ENCODE measurements around the gene DNAJB7.

DNAJB7 gene

DNA sequence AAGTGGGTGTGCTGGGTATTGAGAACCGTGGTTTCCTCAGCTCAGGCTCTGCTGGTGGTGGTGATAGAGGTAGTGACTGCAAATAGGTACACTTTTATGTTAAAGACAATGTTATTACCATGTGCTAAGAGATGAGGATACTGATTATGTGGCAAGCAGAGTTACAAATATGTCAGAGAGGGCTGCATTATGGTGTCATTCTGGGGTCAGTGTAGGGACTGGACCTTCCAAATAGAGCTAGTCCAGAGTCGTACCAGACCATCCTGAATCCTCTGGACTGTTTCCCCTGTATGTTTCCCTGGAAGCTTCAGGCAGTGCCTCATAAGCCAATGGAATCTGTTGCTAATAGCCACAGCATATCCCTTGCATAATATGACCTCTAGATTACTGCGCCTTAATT, at the start of gene DNAJB7:
TSS of gene DNAJB7 (minus strand) at position 101 of the 400 bp plus-strand sequence. CDS start 119 bp downstream, outside the sequence.
- no peaks in the 10 kb centered on the region for H3K27me3 ChIP-seq (ENCODE audit: low read depth, low read length)
- H3K4me3 ChIP-seq (ENCODE audit: low read length), result no peak within 1 kb of the TSS
- H4K20me1 ChIP-seq (ENCODE audit: insufficient read depth, low read length), result no peaks in the 10 kb centered on the region
- H3K79me2 ChIP-seq (ENCODE audit: low read length), result peaks cover 67% of the 10 kb centered on the region
- H3K36me3 ChIP-seq (replicated peaks; ENCODE audit: low read depth, low read length), result peaks cover 4% of the 10 kb centered on the region
- no peaks in the 10 kb centered on the region for H3K9me3 ChIP-seq (ENCODE audit: insufficient read depth, low read length)
- H2AFZ ChIP-seq (ENCODE audit: low read depth, low read length), result no peak within 1 kb of the TSS
- no peak within 1 kb of the TSS for H3K4me2 ChIP-seq (ENCODE audit: low read length)
- no peak within 1 kb of the TSS for H3K9ac ChIP-seq (ENCODE audit: low read length)
- TF ChIP-seq CTCF (IDR thresholded peaks at IDR 0.05; ENCODE audit: low read depth, low read length) (no peak), EZH2phosphoT487 (IDR thresholded peaks at IDR 0.05; ENCODE audit: low read depth) (no peak)
- H3K27ac ChIP-seq (ENCODE audit: low read length), result no peak within 1 kb of the TSS
- peaks cover 21% of the 10 kb centered on the region for H3K4me1 ChIP-seq (ENCODE audit: low read length)

DNA sequence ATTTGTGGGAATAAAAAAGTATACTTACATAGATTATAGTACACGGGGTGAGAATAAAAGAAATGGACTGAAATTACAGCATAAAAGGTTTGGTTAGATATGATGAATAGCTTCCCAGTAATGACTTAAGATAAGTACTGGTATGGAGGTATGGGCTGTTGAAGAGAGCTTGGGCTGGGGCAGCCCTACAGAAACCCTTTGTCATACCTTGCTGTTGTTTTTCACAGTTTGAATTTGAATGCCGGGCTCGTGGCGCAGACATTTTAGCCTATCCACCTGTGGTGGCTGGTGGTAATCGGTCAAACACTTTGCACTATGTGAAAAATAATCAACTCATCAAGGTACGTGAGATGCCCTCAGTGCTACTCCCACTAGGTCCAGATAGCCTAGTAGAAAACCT, 47.0 kb upstream of the DNAJB7 start:
- H3K4me1 ChIP-seq (ENCODE audit: low read length), result no peaks in the 10 kb centered on the region

DNA sequence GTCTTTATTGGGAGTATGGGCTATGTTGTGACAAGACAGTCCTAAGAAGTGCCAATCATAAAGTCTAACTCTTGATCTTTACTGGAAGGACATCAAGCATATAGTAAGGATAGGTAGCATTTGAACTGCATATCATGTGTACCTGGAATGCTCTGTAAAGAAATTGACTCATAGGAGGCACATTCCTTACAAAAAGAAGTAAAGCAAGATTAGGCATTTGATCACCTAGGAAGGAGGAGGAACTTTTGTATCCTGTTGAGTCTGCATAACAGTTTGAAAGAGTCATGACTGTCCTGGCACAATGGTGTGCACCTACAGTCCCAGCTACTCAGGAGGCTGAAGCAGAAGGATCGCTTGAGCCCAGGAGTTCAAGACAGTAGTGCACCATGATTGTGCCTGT, 42.2 kb upstream of the DNAJB7 start:
- no peak overlapping the region for H3K4me2 ChIP-seq (ENCODE audit: low read length)
- peaks cover 3% of the 10 kb centered on the region for H3K36me3 ChIP-seq (replicated peaks; ENCODE audit: low read depth, low read length)
- H3K27ac ChIP-seq (ENCODE audit: low read length), result no peak overlapping the region
- no peaks in the 10 kb centered on the region for H4K20me1 ChIP-seq (ENCODE audit: insufficient read depth, low read length)
- peaks cover 8% of the 10 kb centered on the region for H3K4me1 ChIP-seq (ENCODE audit: low read length)
- no peak for TF ChIP-seq CTCF (IDR thresholded peaks at IDR 0.05; ENCODE audit: low read depth, low read length)
- no peak for TF ChIP-seq EZH2phosphoT487 (IDR thresholded peaks at IDR 0.05; ENCODE audit: low read depth)
- no peak overlapping the region for H3K4me3 ChIP-seq (ENCODE audit: low read length)
- no peaks in the 10 kb centered on the region for H3K79me2 ChIP-seq (ENCODE audit: low read length)
- H3K9ac ChIP-seq (ENCODE audit: low read length), result no peak overlapping the region
- no peaks in the 10 kb centered on the region for H3K27me3 ChIP-seq (ENCODE audit: low read depth, low read length)
- H2AFZ ChIP-seq (ENCODE audit: low read depth, low read length), result no peak overlapping the region
- H3K9me3 ChIP-seq (ENCODE audit: insufficient read depth, low read length), result no peaks in the 10 kb centered on the region

More for the DNA sequence above, 47.0 kb upstream of the DNAJB7 start:
- H2AFZ ChIP-seq (ENCODE audit: low read depth, low read length), result no peak overlapping the region
- no peak overlapping the region for H3K4me2 ChIP-seq (ENCODE audit: low read length)
- H3K79me2 ChIP-seq (ENCODE audit: low read length), result no peaks in the 10 kb centered on the region
- TF ChIP-seq CTCF (IDR thresholded peaks at IDR 0.05; ENCODE audit: low read depth, low read length) (no peak), EZH2phosphoT487 (IDR thresholded peaks at IDR 0.05; ENCODE audit: low read depth) (no peak)
- no peaks in the 10 kb centered on the region for H3K36me3 ChIP-seq (replicated peaks; ENCODE audit: low read depth, low read length)
- H4K20me1 ChIP-seq (ENCODE audit: insufficient read depth, low read length), result no peaks in the 10 kb centered on the region
- H3K27me3 ChIP-seq (ENCODE audit: low read depth, low read length), result no peaks in the 10 kb centered on the region
- H3K27ac ChIP-seq (ENCODE audit: low read length), result no peak overlapping the region
- no peak overlapping the region for H3K9ac ChIP-seq (ENCODE audit: low read length)
- no peak overlapping the region for H3K4me3 ChIP-seq (ENCODE audit: low read length)
- no peaks in the 10 kb centered on the region for H3K9me3 ChIP-seq (ENCODE audit: insufficient read depth, low read length)

DNA sequence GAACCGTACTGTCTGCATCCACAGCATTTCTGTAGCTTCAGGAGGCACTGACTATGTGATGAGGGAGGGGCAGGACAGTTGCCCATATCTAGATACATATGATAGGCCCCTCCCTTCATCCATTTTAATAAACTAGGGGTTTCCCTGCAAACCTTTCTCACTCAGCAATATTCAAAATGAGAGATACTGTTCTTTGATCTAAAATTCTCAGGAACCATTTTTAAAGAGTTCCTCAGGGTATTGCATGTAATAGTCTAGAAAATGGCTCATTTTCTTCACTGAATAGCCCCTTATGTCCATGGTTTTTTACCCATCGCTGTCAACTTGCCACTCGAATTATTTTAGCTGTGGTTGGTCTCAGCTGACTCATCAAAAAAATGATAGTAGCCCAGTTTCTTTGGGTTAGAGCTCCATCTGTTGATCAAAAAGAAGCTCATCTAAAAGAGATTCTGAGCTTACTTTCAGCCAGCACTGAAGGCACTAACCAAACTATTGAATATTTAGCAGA, 37.0 kb upstream of the DNAJB7 start:
- Histone ChIP-seq H3K27me3 (ENCODE audit: low read depth, low read length) (no peaks in the 10 kb centered on the region), H3K36me3 (replicated peaks; ENCODE audit: low read depth, low read length) (peaks cover 3% of the 10 kb centered on the region), H3K4me2 (ENCODE audit: low read length) (peak overlapping the region; percentile 85), H2AFZ (ENCODE audit: low read depth, low read length) (peak overlapping the region; percentile 49; the same call in 1 of the 2 replicates), H3K4me1 (ENCODE audit: low read length) (peaks cover 14% of the 10 kb centered on the region), H3K79me2 (ENCODE audit: low read length) (no peaks in the 10 kb centered on the region), H3K27ac (ENCODE audit: low read length) (peak overlapping the region; percentile 47), H3K4me3 (ENCODE audit: low read length) (peak overlapping the region; percentile 70), H3K9ac (ENCODE audit: low read length) (peak overlapping the region; percentile 37), H3K9me3 (ENCODE audit: insufficient read depth, low read length) (no peaks in the 10 kb centered on the region), H4K20me1 (ENCODE audit: insufficient read depth, low read length) (no peaks in the 10 kb centered on the region)
- TF ChIP-seq CTCF (IDR thresholded peaks at IDR 0.05; ENCODE audit: low read depth, low read length), result peak; percentile 90
- TF ChIP-seq EZH2phosphoT487 (IDR thresholded peaks at IDR 0.05; ENCODE audit: low read depth), result no peak

All from OCI-LY3 (cell line).